ENCODE measurements around the gene IL1R1.
"Not testable (repeated sequence)": the region's sequence is repeated elsewhere in the genome, so short reads cannot be mapped to it uniquely, and the experiment has no call there.

The IL1R1 gene

DNA sequence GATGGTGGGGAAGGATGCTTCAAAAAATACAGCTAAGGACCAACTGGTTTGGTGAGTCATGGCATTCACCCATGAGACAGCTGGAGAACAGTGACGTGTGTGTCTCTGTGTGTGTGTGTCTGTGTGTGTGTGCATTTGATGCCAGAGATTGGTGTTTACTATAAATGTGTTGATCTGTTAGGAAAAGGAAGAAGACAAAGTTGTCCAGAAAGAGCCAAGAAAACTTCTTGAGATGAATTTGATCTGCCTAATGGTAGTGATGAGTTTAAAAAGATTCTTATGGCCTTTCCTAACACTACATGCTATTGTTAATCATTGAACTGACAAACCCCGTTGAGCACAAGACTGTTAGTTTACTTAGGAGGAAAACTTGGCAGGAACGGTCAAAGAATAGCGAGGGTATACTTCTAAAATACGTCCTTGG lies 36.4 kb upstream of the IL1R1 start:
- FAIRE-seq, result no peak
- no peak for DNase-seq (ENCODE audit: insufficient read length, low spot score)

GRCh38 chr2:102106813-102107740 lies 35.5 kb upstream of the IL1R1 start:
- not testable (repeated sequence) for DNase-seq (ENCODE audit: insufficient read length, low spot score); FAIRE-seq

More for the DNA sequence above, 36.4 kb upstream of the IL1R1 start:
- no peak for TF ChIP-seq POLR2A (IDR thresholded peaks at IDR 0.05; ENCODE audit: low read depth, low read length)

DNA sequence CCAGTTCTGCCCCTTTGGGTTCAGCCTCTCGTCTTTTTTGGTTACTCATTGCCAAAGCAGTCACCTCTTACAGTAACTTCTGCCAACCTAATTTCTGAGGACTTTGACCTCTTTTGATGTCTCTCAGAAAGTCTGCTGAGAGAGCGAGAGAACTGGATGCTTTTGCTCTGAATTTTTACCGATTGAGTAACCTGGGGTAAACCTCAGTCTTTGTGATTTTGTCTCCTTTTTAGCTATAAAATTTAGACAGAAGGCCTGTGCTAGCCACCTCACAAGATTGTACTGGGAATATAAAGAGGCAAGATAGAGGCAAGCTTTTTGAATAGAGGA lies 34.8 kb upstream of the IL1R1 start:
- TF ChIP-seq POLR2A (IDR thresholded peaks at IDR 0.05; ENCODE audit: low read depth, low read length), result no peak
- FAIRE-seq (no peak), DNase-seq (ENCODE audit: insufficient read length, low spot score) (no peak)

- TF ChIP-seq POLR2A (IDR thresholded peaks at IDR 0.05; ENCODE audit: low read depth, low read length), result no peak
- FAIRE-seq (no peak), DNase-seq (ENCODE audit: insufficient read length, low spot score) (no peak)
These were observed 33.5 kb upstream of the IL1R1 start for GRCh38 chr2:102109016-102109415.

DNA sequence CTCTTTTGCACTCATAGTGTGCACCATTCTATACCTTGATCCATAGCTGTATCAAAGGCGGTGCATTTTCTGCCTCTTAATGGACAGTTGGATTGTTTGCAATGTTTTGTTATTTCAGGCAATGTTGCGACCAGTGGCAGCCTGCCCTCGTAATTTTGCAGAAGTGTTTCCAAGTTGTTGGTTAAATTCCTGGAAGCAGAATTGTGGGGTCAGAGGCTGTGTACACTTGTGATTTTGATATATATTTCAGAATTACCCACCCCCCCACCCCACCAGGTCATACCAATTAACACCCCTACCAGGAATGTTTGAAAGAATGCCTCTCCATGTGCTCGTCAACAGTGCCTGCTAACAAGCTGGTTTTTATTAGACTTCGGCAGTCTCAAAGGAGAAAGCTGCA lies 32.4 kb upstream of the IL1R1 start:
- no peak for FAIRE-seq
- TF ChIP-seq POLR2A (IDR thresholded peaks at IDR 0.05; ENCODE audit: low read depth, low read length), result no peak
- no peak for DNase-seq (ENCODE audit: insufficient read length, low spot score)

DNA sequence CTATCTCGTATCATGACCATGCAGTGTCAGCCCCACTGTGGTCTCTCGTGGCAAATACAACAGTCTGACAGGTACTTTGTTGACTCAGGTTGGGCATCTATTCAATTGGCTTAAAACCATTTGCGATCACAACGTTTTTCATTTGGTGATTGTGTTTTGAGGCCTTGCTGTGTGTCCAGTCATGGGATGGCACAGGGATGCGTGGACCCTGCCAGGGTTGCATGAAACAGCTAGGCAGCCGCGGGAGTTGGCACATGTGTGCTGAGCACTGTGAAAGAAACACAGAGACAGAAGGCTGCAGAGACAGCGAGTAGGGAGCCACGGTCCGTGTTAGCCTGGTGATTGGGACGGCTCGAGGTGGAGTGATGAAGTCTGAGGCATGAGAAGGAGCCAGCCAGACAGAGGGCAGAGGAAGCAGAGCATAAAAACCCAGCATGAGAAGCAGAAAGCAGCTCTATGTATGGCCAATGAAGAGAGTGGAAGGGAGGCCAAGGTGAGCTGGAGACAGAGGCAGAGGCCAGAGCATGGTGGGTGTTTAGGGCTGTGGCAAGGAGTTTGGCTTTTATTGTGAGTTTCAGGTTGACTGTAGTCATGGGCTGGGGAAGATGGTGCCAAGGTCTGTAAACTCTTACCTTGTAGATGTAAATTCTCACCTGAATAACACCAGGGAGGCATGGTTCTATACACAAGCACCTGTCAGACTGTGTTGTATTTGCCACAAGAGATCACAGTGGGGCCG lies 31.8 kb upstream of the IL1R1 start:
- FAIRE-seq (no peak), DNase-seq (ENCODE audit: insufficient read length, low spot score) (no peak)
- no peak for TF ChIP-seq POLR2A (IDR thresholded peaks at IDR 0.05; ENCODE audit: low read depth, low read length)

GRCh38 chr2:102111823-102112222 lies 30.7 kb upstream of the IL1R1 start:
- FAIRE-seq, result no peak
- no peak for DNase-seq (ENCODE audit: insufficient read length, low spot score)
- no peak for TF ChIP-seq POLR2A (IDR thresholded peaks at IDR 0.05; ENCODE audit: low read depth, low read length)

DNA sequence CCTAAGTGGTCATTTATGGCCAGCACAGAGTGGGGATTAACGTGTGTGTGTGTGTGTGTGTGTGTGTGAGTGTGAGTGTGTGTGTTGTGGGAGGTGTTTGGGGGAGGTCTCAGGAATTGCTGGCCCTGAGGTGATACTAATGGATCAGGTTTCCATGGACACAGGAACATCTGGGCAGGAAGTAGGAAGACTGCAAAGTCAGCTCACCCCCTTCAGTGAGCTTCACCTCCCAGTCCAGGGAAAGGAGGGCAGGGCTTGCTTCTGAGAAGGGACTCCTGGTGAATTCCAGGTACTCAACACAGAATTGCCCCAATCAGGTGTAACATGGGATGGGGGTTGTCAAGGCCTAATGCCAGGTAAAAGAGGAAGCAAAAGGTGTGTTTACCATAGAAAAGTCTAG lies 30.3 kb upstream of the IL1R1 start:
- DNase-seq (ENCODE audit: insufficient read length, low spot score) (no peak), FAIRE-seq (no peak)
- no peak for TF ChIP-seq POLR2A (IDR thresholded peaks at IDR 0.05; ENCODE audit: low read depth, low read length)

DNA sequence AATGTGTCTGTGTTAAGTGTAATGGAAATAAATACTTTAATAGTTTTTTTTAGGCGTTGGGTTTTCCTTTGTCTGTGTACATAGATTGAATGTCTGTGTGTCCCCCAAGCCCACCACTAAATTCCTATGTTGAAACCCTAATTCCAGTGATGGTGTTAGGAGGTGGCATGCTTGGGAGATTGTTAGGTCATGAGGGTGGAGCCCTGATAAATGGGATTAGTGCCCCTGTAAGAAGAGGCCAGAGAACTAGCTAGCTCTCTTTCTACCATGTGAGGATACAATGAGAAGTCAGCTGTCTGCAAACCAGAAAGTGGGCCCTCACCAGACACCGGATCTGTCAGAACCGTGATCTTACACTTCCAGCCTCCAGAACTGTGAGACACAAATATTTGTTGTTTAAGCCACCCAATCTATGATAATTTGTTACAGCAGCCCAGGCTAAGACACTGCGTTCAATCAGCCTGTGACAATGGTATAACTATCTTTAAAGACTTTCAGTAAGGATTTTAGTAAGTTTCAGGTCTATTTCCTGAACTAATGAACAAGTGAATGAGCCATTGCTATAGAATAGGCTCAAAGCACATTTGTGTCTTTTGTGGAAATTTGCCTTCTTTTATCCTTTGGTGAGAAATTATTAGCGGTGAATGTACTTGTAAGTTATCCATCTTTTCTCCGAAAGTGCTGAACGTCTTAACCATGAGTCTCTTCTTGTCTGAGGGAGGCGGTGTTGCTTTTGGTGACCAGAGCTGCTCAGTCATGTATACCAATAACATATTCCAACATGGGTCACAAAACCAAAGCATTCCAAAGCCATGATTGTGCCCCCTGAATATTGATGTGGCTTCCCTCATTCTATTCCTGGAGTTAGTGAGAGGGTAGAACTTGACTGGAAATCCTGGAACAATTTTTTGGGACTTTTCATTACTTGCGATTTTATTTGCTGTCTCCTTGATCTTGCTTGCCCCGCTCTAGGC lies 29.6 kb upstream of the IL1R1 start:
- no peak for TF ChIP-seq POLR2A (IDR thresholded peaks at IDR 0.05; ENCODE audit: low read depth, low read length)
- FAIRE-seq, result no peak

GRCh38 chr2:102114290-102114721 lies 28.2 kb upstream of the IL1R1 start:
- DNase-seq (ENCODE audit: insufficient read length, low spot score) (no peak), FAIRE-seq (peak; percentile 30)
- no peak for TF ChIP-seq POLR2A (IDR thresholded peaks at IDR 0.05; ENCODE audit: low read depth, low read length)

More for the DNA sequence above, 29.6 kb upstream of the IL1R1 start:
- no peak for DNase-seq (ENCODE audit: insufficient read length, low spot score)

DNA sequence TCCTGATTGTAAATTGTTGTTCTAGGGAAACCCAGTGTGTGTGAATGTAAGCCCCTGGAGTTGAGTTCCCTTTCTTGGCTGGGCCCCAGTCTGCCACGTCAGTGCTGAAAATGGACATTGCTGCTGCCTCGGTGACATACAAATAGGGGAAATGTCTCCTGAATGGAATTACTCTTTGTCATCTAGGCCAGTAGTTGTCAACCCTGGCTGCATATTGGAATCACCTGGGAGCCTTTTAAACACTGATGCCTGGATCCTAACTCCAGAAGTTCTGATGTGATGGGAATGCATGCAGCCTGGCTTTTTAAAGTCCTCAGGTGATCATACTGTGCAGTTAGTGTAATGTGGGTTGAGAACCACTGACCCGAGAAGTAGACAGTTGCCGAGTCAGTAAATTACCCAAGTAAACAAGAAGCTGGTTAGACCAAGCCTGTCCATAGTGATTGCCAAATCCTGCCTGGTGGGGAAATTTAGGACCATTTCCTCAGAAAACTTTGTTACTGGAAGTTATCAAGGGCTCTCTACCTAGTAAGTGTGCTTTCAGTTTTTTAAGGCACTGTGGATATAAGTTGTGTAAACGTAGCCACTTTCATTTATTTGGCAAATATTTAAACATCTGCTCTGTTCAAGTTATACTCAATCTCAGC lies 27.6 kb upstream of the IL1R1 start:
- DNase-seq (ENCODE audit: insufficient read length, low spot score) (no peak), FAIRE-seq (no peak)
- no peak for TF ChIP-seq POLR2A (IDR thresholded peaks at IDR 0.05; ENCODE audit: low read depth, low read length)

- FAIRE-seq (no peak), DNase-seq (ENCODE audit: insufficient read length, low spot score) (no peak)
- no peak for TF ChIP-seq POLR2A (IDR thresholded peaks at IDR 0.05; ENCODE audit: low read depth, low read length)
These were observed 25.7 kb upstream of the IL1R1 start for GRCh38 chr2:102116630-102117471.
